Thoracic aorta (tissue), 2 donors: ENCODE data around the gene C16orf96. TPM values are rescaled to one million over a fixed set of nuclear protein-coding genes. Genes with fewer than 3 reads are reported as not detected.

ENCODE experiments used
- ATAC-seq: fragments of 150-250 bp; one replicate; pipeline ENCODE4 v1.8.0; 2017; ENCODE audit warnings: low read depth; ENCODE audit not compliant: insufficient number of reproducible peaks, low FRiP score
- DNase-seq: peaks from one replicate; pipeline ENCODE4 v3.0.0-alpha.2; 2020; ENCODE audit warnings: low spot score
- H3K27ac ChIP-seq, 2 donors: fragments of 200-600 bp; sonication (generic); 1 replicate in 1 of 2; 2 replicates in 1 of 2; pipeline ENCODE4 v1.5.1; 2016; ENCODE audit warnings: mild to moderate bottlenecking in 2 of 2, moderate library complexity in 2 of 2
- H3K27me3 ChIP-seq: fragments of 200-600 bp; sonication (generic); replicated peaks from 2 replicates; pipeline ENCODE4 v1.6.0; 2016; ENCODE audit warnings: mild to moderate bottlenecking; ENCODE audit not compliant: insufficient read depth
- H3K36me3 ChIP-seq: fragments of 200-600 bp; sonication (generic); one replicate; pipeline ENCODE4 v1.5.1; 2016
- H3K4me1 ChIP-seq, 2 donors: fragments of 200-600 bp; sonication (generic); 1 replicate in 1 of 2; 2 replicates in 1 of 2; pipeline versions ENCODE4 v1.5.1 to v1.6.0; 2016; ENCODE audit warnings: low read depth in 2 of 2, mild to moderate bottlenecking in 1 of 2; ENCODE audit not compliant: control insufficient read depth in 1 of 2
- H3K4me3 ChIP-seq: fragments of 200-600 bp; sonication (generic); 2 replicates; pipeline ENCODE4 v1.5.1; 2016; ENCODE audit warnings: mild to moderate bottlenecking
- H3K9me3 ChIP-seq: fragments of 200-600 bp; sonication (generic); 2 replicates; pipeline ENCODE4 v1.5.1; 2016
- CTCF ChIP-seq: fragments of 200-600 bp; sonication (generic); IDR thresholded peaks from one replicate; pipeline ENCODE4 v1.5.1; 2019; ENCODE audit warnings: antibody characterized with exemption
- total RNA-seq, 2 donors: library from RNA; depleted of rRNA; stranded (reverse); fragments of >200 nt; gene quantifications; one replicate each; pipeline versions ENCODE4 v1.1.0 to v1.2.3, GENCODE V29; 2016

The C16orf96 gene
- total RNA-seq, 2 donors from 2014 or later, result not detected

- TF ChIP-seq CTCF, result peak; percentile 31
- H3K4me1 ChIP-seq, result peaks cover 38 to 55% of the 10 kb centered on the region in 2 donors
- H3K27ac ChIP-seq, result peak overlapping the region; percentile 99
- DNase-seq (peak; percentile 100), ATAC-seq (peak; percentile 97)
- no peaks in the 10 kb centered on the region for H3K9me3 ChIP-seq
- H3K4me3 ChIP-seq, result peak overlapping the region; percentile 84
- H3K36me3 ChIP-seq, result no peaks in the 10 kb centered on the region
- no peaks in the 10 kb centered on the region for H3K27me3 ChIP-seq
Observed at GRCh38 chr16:4616047-4616811, 60.1 kb downstream of the C16orf96 start.

DNA sequence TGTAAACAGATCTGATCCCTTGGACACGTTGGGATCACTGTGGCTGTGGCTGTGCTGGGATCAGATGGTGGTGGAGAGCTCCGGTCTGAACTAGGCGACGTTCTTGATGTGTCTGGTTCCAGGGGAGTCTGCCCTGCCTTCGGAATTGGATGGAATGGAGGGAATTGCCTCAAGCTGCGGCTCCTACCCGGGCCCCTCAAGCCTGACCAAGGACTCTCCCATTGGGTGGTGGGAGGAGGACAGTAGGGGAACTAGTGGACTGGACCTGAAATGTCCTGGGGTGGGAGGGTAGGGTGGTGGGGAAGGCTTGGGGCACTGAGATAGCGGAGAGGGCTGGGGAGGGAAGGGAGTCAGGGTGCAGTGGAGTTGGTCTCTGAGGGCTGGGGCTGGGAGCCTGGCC, 61.7 kb downstream of the C16orf96 start:
- H3K4me1 ChIP-seq, result peaks cover 23 to 39% of the 10 kb centered on the region in 2 donors
- DNase-seq (no peak), ATAC-seq (no peak)
- H3K27ac ChIP-seq, result peak overlapping the region; percentile 99
- H3K27me3 ChIP-seq, result no peaks in the 10 kb centered on the region
- no peak overlapping the region for H3K4me3 ChIP-seq
- no peaks in the 10 kb centered on the region for H3K9me3 ChIP-seq
- H3K36me3 ChIP-seq, result no peaks in the 10 kb centered on the region
- no peak for TF ChIP-seq CTCF

DNA sequence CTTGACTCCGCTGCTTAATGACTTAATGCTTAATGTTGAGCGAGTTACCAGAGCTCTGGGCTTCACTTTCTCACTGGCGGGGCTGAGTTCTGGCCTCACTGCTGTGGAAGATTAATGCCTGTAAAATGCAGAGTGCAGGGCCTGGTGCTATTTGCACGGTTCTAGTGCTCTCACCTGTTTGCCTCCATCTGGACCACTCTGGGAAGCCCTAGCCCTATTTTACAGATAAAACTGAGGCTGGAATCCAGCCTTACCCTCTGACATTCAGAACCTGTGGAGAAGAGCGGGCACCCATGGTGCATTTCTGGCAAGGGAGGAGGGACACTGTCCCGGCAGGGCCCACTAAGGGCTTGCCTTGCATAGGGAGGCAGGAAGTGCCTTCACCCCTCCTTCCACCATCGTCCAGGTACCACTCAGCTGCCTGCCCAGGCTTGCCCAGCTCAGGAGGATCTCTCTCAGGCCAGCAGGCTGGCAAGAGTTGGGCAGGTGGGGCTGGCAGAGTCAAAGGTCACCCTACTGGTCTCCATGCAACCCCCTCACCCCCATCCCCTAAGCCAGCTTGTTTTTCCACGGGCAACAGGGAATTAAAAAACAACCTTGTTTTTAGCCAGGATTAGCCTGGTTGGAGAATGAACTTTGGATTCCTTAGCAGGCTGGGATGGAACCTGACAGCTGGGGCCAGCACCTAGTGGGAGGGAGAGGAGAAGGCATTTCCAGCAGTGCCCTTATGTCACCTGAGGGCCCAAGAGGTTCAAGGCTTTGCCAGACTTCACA, 62.7 kb downstream of the C16orf96 start:
- DNase-seq, result no peak
- no peak overlapping the region for H3K4me3 ChIP-seq
- peak overlapping the region in 1 of 2 donors; percentile 99 for H3K27ac ChIP-seq
- H3K9me3 ChIP-seq, result no peaks in the 10 kb centered on the region
- no peak for ATAC-seq
- no peak for TF ChIP-seq CTCF
- peaks cover 17 to 31% of the 10 kb centered on the region in 2 donors for H3K4me1 ChIP-seq
- H3K36me3 ChIP-seq, result no peaks in the 10 kb centered on the region
- no peaks in the 10 kb centered on the region for H3K27me3 ChIP-seq

DNA sequence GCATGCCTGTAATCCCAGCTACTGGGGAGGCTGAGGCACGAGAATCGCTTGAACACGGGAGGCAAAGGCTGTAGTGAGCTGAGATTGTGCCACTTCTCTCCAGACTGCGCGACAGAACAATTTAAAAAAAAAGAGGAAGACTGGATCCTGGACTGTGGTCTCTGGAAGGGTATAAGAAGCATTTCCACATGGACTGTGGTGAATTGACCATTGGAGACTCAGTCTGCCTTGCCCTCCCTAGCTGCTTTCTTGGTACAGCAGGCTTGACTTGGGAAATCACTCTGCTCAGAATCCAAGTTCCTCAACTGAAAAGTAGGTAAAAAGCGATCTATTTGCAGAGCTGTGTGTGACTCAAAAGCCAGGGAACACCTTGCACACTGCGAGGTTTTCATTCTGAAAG, 67.5 kb downstream of the C16orf96 start:
- Histone ChIP-seq H3K36me3 (no peaks in the 10 kb centered on the region), H3K27ac (no peak overlapping the region), H3K9me3 (no peaks in the 10 kb centered on the region), H3K4me1 (peaks cover 16 to 21% of the 10 kb centered on the region in 2 donors), H3K4me3 (peak overlapping the region; percentile 96), H3K27me3 (no peaks in the 10 kb centered on the region)
- DNase-seq (no peak), ATAC-seq (no peak)
- TF ChIP-seq CTCF, result no peak
